GM06990 (cell line): ENCODE results near the gene BCL2L11.

Source experiments
- DNase-seq: peaks from one replicate; pipeline ENCODE4 v3.0.0-alpha.2; 2011; ENCODE audit not compliant: insufficient read length; ENCODE audit errors: extremely low read depth
- H3K27me3 ChIP-seq: replicated peaks from 2 replicates; pipeline ENCODE4 v1.6.0; 2011; ENCODE audit warnings: low read length; ENCODE audit not compliant: control insufficient read depth, insufficient read depth
- H3K36me3 ChIP-seq: 2 replicates; pipeline ENCODE4 v1.5.1; 2011; ENCODE audit warnings: low read length; ENCODE audit not compliant: control insufficient read depth, insufficient read depth
- H3K4me3 ChIP-seq: replicated peaks from 2 replicates; pipeline ENCODE4 v1.5.1; 2011; ENCODE audit warnings: low read depth, mild to moderate bottlenecking, control low read depth, low read length
- TF ChIP-seq, protein P1 (sequence below): IDR thresholded peaks from 2 replicates; pipeline ENCODE4 v1.5.1; 2011; ENCODE audit warnings: low read length, control low read depth, mild to moderate bottlenecking, inconsistent platforms; ENCODE audit not compliant: insufficient read depth, poor library complexity, severe bottlenecking

BCL2L11 gene

DNA sequence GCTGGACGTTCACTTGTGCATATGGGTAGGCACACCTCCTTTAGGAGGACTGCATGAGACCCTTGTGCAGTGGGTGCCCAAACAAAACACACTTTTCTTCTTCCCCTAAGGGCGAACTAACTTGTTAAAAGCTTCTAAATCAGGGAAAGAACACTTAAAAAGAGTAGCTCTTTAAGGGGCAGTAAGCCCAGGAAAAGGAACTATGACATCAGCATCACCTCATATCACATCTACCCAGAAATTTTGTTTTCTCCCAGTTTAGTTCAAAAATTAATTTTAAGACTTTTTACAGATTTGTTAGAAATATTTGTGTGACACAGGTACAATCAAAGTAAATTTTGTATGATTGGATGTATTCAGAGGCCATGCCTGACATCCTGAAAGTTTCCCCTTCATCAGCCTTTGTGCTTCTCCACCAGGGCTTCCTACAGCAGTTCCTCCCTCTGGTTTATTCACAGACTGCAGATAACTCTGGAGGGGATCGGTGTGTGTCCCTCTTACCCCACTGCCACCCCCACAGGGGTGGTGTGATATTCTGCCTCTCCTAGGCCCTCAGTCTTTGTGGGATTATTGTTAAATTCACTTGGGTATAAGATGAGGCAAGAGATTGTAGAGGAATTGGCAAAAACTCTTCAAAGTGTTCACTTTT, 27.6 kb downstream of the BCL2L11 start:
- no peak for DNase-seq
- no peaks in the 10 kb centered on the region for H3K36me3 ChIP-seq
- TF ChIP-seq, protein P1, sequence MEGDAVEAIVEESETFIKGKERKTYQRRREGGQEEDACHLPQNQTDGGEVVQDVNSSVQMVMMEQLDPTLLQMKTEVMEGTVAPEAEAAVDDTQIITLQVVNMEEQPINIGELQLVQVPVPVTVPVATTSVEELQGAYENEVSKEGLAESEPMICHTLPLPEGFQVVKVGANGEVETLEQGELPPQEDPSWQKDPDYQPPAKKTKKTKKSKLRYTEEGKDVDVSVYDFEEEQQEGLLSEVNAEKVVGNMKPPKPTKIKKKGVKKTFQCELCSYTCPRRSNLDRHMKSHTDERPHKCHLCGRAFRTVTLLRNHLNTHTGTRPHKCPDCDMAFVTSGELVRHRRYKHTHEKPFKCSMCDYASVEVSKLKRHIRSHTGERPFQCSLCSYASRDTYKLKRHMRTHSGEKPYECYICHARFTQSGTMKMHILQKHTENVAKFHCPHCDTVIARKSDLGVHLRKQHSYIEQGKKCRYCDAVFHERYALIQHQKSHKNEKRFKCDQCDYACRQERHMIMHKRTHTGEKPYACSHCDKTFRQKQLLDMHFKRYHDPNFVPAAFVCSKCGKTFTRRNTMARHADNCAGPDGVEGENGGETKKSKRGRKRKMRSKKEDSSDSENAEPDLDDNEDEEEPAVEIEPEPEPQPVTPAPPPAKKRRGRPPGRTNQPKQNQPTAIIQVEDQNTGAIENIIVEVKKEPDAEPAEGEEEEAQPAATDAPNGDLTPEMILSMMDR: no peak
- H3K4me3 ChIP-seq: no peak overlapping the region
- H3K27me3 ChIP-seq: no peaks in the 10 kb centered on the region

DNA sequence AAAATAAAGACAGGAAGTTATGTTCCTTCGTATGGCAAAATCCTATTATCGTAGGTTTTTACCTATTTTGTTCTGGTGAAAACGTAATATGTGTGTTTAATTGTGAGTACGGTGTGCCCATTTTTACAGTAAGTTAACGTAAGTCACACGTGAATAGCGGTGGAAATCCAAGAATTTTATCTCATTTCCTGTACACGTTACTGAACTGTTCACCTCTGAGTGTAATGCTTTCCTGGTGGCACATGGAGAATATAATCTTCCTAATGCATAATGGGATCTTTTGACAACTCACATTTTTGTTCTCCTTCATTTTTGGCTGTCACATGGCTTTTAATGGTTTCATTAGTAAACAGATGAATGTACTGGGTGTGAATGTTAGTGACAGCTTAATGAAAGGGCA, 28.2 kb downstream of the BCL2L11 start:
- TF ChIP-seq, protein P1: no peak
- Histone ChIP-seq H3K36me3 (no peaks in the 10 kb centered on the region; the same call in 1 of the 2 replicates), H3K27me3 (no peaks in the 10 kb centered on the region), H3K4me3 (no peak overlapping the region)
- no peak for DNase-seq

DNA sequence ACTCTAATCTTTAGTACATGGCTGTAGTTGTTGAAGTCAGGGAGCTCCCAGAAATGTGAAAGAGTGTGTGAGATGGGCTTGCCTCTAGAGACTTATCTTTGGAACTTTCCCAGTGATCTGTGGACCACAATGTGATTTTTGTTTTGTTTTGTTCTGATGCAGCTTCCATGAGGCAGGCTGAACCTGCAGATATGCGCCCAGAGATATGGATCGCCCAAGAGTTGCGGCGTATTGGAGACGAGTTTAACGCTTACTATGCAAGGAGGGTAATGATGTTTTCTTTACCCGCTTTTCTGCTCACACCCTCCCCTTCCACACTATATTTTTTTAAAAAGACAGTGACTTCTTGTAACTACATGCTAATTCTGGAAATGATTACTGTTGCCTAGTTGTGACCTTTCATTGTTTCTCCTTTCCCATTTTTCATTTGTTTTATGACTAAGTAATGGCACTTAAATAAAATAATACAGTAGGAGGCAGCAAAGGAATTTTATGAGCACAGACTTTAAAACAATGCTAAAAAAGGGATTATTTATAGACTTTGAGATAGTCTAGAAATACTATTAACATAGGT, 29.3 kb downstream of the BCL2L11 start:
- Histone ChIP-seq H3K4me3 (no peak overlapping the region), H3K27me3 (no peaks in the 10 kb centered on the region; the same call in 1 of the 2 replicates), H3K36me3 (no peaks in the 10 kb centered on the region; the same call in 1 of the 2 replicates)
- DNase-seq: no peak
- TF ChIP-seq, protein P1: no peak

DNA sequence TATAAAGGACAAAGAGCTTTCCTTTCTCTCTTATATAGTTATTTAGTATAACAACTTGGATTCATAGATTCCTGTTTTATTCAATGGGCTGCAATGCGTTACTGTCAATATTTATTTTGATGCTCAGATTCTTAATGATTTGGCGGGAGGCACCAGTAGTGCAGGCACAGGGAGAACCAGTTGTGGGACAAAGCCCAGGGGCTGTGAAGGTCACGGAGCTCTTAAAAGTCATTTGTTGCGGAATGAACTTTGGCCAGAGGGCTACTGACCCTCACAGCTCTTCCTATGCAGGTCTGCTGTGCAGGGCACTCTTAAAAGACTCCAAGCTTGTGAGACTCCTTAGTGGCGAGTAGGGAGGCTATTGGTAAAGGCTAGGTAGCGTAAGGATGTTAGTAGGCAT, 34.0 kb downstream of the BCL2L11 start:
- TF ChIP-seq, protein P1: no peak
- Histone ChIP-seq H3K27me3 (no peaks in the 10 kb centered on the region; the same call in 1 of the 2 replicates), H3K4me3 (no peak overlapping the region), H3K36me3 (no peaks in the 10 kb centered on the region; the same call in 1 of the 2 replicates)
- DNase-seq: no peak

DNA sequence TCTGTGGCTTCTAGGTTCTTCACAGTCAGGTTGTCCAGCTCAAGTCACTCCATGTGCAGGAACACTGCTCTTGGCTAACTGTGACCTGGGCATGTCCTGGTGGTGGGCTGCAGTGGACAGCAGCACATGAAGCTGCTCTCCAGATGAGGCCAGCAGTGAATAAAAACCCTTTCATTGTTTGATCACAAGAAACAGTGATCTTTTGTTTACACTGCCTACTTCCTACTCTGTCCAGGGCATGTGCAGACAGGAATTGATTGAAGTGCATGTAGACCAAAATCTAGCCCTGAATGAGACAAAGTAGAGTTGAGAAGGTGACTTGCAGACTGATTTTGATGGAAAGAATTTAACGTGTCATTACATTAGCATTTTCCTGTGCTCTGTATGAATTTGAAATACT, 34.9 kb downstream of the BCL2L11 start:
- Histone ChIP-seq H3K36me3 (no peaks in the 10 kb centered on the region; the same call in 1 of the 2 replicates), H3K4me3 (no peak overlapping the region), H3K27me3 (no peaks in the 10 kb centered on the region; the same call in 1 of the 2 replicates)
- no peak for DNase-seq
- TF ChIP-seq, protein P1: no peak
